GM13976 (cell line): Measurements from ENCODE around the gene NAP1L4.

Source experiments
- DNase-seq: peaks from one replicate; pipeline ENCODE4 v3.0.0; 2012; ENCODE audit warnings: low spot score
- in situ Hi-C: fragments of 300-500 bp; cut with MboI; formaldehyde crosslinking; loops from one replicate; pipeline ENCODE4 v1.12.0; 2022; ENCODE audit warnings: low sequenced_read_pairs, mixed read lengths, inconsistent platforms; ENCODE audit not compliant: unreplicated experiment
- TF ChIP-seq, protein P1 (sequence below): IDR thresholded peaks from 2 replicates; pipeline ENCODE4 v1.5.1; 2012; ENCODE audit warnings: borderline replicate concordance, mild to moderate bottlenecking; ENCODE audit not compliant: insufficient read depth; ENCODE audit errors: extremely low read depth, missing control alignments, control extremely low read depth

Gene NAP1L4

DNA sequence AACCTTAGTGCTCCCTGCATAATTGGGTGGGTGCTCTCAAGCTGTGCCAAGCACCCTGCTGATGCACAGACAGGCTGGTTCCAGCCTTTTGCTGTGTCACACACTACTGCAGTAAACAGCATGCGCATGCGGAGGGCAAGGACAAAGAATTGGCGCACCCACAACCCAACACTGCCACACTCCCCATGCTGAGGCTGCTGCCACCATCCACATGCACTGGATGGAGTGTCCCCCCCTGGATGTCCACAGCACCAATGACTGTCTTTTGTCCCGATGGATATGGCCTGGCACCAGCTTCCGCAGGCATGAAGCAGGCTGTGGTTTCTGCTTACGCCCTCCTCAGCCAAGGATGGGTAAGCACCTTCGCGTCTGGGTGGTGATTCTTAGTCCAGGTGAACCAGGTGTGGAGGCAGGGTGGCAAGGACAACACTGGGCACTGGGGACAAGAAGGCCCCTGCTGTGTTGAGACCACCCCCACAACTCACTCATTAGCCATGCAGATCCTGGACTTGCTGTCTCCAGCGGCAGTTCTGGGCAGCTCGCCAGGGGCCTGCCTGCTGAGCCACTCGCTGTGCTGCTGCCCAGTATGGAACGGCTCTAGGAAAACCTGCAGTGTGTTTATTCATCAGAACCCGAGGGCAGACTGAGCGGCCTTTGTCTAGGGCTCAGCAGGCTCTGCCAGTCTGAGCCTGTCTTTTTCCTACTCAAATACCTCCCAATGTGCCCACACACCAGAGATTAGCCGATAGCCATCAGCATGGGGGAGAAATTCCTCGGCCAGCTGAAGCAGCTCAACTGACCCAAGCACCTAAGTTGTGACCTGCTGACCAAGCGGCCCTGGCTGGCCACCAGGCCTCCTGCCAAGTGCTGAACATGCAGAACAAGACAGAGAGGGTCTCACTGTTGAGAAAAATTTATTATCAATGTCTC is 8.2 kb upstream of the NAP1L4 start:
- TF ChIP-seq, protein P1, sequence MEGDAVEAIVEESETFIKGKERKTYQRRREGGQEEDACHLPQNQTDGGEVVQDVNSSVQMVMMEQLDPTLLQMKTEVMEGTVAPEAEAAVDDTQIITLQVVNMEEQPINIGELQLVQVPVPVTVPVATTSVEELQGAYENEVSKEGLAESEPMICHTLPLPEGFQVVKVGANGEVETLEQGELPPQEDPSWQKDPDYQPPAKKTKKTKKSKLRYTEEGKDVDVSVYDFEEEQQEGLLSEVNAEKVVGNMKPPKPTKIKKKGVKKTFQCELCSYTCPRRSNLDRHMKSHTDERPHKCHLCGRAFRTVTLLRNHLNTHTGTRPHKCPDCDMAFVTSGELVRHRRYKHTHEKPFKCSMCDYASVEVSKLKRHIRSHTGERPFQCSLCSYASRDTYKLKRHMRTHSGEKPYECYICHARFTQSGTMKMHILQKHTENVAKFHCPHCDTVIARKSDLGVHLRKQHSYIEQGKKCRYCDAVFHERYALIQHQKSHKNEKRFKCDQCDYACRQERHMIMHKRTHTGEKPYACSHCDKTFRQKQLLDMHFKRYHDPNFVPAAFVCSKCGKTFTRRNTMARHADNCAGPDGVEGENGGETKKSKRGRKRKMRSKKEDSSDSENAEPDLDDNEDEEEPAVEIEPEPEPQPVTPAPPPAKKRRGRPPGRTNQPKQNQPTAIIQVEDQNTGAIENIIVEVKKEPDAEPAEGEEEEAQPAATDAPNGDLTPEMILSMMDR: no peak
- no peak for DNase-seq
- in situ Hi-C loops: no loop called here

DNA sequence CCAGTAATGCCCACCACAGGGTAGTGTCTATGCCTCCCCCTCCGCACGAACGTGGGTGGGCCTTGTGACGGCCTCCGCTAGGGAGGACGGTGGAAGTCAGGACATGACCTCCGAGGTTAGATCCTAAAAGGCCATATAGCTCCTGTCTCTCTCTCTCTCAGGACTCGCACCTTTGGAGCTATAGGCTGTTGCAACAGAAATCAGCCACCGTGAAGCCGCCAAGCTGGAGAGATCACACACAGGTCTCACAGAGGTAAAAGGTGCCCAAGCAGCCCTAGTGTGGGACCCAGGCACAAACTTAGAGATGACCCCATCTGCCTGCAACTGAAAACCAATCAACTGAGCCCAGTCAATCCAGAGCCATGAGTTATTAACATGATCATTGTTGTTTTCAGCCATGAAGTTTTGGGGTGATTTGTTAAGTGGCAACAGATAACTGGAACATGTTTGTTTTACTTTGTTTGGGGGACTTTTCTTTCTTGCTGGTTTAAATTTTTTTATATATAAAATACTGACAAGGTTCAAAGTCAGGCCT is 7.4 kb upstream of the NAP1L4 start:
- DNase-seq: no peak
- TF ChIP-seq, protein P1: no peak
- in situ Hi-C loops: no loop called here

DNA sequence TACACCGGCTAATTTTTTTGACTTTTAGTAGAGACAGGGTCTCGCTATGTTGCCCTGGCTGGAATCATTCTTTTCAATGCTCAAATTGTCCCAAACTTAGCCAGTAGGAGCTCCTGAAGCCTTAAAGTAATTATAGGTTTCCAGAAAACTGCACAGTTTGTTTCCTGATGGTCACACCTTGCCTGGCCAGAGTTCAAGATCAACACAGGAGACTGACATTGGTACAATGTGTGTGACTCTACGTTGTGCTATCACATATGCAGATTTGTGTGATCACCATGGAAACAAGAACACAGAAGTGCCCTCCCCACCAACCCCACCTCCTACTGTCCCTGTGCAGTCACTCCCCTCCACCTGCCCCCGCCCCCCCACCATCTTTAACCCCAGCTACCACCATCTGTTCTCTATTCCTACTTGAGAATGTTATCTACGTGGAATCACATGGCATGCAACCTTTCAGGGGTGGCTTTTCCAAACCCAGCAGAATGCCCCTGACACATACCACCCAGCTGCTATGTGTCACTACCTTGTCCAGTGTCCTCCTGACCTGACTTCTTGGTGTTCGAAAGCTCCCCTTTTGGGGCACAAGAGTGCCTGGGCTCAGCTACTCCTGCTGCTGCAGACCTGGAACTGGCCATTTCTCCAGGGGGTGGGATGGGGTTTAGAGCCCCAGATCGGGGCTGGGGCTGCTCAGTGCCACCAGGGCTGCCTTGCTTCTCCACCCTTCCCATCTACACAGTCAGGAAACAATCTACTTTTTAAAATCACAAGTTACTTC is 6.1 kb upstream of the NAP1L4 start:
- TF ChIP-seq, protein P1: no peak
- no peak for DNase-seq
- in situ Hi-C loops: no loop called here

DNA sequence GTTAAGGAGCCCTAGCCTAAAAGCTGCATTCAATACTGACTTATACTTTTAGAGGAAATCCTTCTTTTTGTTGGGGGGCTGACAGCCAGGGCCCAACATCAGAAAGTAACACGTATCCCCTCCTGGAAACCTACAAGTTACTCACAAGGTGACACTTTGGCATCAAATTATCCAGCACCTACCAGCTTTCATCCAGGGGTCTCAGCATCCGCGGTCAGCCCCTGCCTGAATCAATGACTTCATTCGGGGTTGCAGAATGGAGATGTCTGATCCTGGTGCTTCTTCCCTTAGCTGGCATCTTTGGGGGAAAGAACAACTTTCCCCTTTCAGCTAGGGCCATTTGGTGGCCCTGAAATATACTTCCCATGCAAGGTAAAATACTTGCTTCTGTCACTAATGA is 5.3 kb upstream of the NAP1L4 start:
- TF ChIP-seq, protein P1: no peak

DNA sequence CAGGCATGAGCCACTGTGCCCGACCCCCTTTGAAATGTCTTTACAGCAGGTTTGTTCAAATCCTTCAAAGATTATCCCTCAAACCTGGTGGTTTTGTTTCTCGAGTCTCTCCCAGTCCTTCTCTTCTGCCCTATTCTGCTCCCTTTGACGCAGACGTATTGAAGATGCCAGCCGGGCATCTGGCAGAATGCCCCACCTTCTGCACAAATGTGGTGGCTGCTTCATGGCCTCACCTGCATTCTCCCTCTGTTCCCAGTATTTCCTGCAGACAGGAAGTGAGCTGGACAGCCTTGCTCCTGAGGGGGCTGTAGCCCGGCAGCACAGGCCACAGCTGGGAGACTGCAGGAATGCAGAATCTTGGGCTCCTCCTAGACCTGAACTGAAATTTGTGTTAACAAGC is 4.8 kb upstream of the NAP1L4 start:
- DNase-seq: no peak
- in situ Hi-C loops: no loop called here
- TF ChIP-seq, protein P1: no peak

More for the DNA sequence above, 5.3 kb upstream of the NAP1L4 start:
- in situ Hi-C loops: no loop called here
- DNase-seq: no peak

DNA sequence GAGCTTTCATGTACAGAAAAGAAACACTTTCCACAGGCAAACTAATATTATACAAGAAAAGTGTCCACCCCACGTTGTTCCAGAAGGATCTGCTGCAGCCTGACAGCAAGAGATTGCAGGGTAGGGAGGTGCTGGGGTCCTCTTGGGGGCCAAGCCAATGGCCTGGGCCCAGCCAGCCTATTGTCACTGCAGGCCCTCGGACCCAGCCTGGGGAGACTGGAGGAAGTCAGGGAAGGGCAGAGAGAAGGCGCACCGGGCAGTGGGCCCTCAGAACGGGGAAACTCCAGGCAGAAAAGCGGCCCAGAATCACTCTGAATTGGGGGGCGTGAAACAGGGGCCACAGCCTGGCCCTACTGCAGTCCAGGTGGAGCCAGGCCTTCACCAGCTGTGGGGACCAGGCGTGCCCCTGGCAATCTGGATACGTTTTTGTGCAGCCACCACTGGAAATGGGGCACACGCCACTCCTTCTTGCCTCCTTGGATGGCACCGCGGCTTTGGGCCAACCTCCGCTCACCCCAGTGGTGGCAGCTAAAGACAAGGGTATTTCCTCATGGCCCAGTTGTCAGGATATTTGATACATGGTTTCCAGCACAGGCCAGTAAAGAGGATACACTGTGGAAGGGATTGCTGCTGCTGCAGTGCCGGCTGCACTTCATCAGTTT is 3.9 kb upstream of the NAP1L4 start:
- in situ Hi-C loops: no loop called here
- TF ChIP-seq, protein P1: no peak
- DNase-seq: peak; percentile 14
